PC-3 (cell line): ENCODE results near the gene THOC6. TPM values are rescaled to one million over a fixed set of nuclear protein-coding genes. Genes with fewer than 3 reads are reported as not detected.

Source experiments
- ATAC-seq: fragments of 200-7000 bp; cut with Tn5 transposase; 2 replicates; pipeline ENCODE4 v1.9.1; 2020; ENCODE audit warnings: mild to moderate bottlenecking, moderate library complexity
- BruUV-seq: library from RNA; stranded (reverse); fragments of 400-500 nt; replicated peaks from 2 replicates; lab custom pipeline; 2021; lab: Mats Ljungman, UMichigan
- CTCF ChIA-PET: fragments of 300-600 bp; sonication (Branson Sonifier 250); formaldehyde crosslinking; loops from one replicate; lab custom pipeline; 2022; ENCODE audit warnings: antibody characterized with exemption; lab: Charles Lee
- POLR2A ChIA-PET: fragments of 300-600 bp; sonication (Branson Sonifier 250); formaldehyde crosslinking; loops from one replicate; lab custom pipeline; 2022; ENCODE audit warnings: antibody characterized with exemption; ENCODE audit not compliant: unreplicated experiment; lab: Charles Lee
- DNase-seq: peaks from one replicate; pipeline ENCODE4 v3.0.0-alpha.2; 2015
- H2AFZ ChIP-seq: fragments of 300-600 bp; sonication (generic); 2 replicates; pipeline ENCODE4 v1.6.0; 2016; ENCODE audit warnings: antibody characterized with exemption, low read length
- H3F3A ChIP-seq: fragments of 300-600 bp; sonication (generic); one replicate; pipeline ENCODE4 v1.6.0; 2017; ENCODE audit warnings: antibody characterized with exemption, low read length, control low read depth, mild to moderate bottlenecking; ENCODE audit not compliant: unreplicated experiment
- H3K27ac ChIP-seq: fragments of 300-600 bp; sonication (generic); 2 replicates; pipeline ENCODE4 v1.5.1; 2016; ENCODE audit warnings: mild to moderate bottlenecking, low read length
- H3K27me3 ChIP-seq: fragments of 300-600 bp; sonication (generic); 2 replicates; pipeline ENCODE4 v1.6.1; 2016; ENCODE audit warnings: low read length, mixed read lengths
- H3K36me3 ChIP-seq: fragments of 300-600 bp; sonication (generic); 2 replicates; pipeline ENCODE4 v1.6.1; 2016; ENCODE audit warnings: low read depth, mixed run types, low read length, mixed read lengths
- H3K4me1 ChIP-seq: fragments of 300-600 bp; sonication (generic); 2 replicates; pipeline ENCODE4 v1.5.1; 2016; ENCODE audit warnings: low read length; ENCODE audit not compliant: insufficient read depth
- H3K4me2 ChIP-seq: fragments of 300-600 bp; sonication (generic); 2 replicates; pipeline ENCODE4 v1.6.0; 2016; ENCODE audit warnings: low read length
- H3K4me3 ChIP-seq: fragments of 300-600 bp; sonication (generic); 2 replicates; pipeline ENCODE4 v1.5.1; 2016; ENCODE audit warnings: mild to moderate bottlenecking, low read length, mixed read lengths
- H3K79me2 ChIP-seq: fragments of 300-600 bp; sonication (generic); 2 replicates; pipeline ENCODE4 v1.6.1; 2017; ENCODE audit warnings: low read length, mixed read lengths
- H3K9ac ChIP-seq: fragments of 300-600 bp; sonication (generic); 2 replicates; pipeline ENCODE4 v1.6.0; 2016; ENCODE audit warnings: mild to moderate bottlenecking, low read length
- H3K9me2 ChIP-seq: fragments of 300-600 bp; sonication (generic); replicated peaks from 2 replicates; pipeline ENCODE4 v1.6.1; 2016; ENCODE audit warnings: mixed run types, low read length, mixed read lengths
- H3K9me3 ChIP-seq: fragments of 300-600 bp; sonication (generic); 2 replicates; pipeline ENCODE4 v1.6.1; 2016; ENCODE audit warnings: low read length, mixed read lengths
- H4K20me1 ChIP-seq: fragments of 300-600 bp; sonication (generic); 2 replicates; pipeline ENCODE4 v1.6.1; 2016; ENCODE audit warnings: low read length, mixed read lengths
- CTCF ChIP-seq: fragments of 300-600 bp; sonication (generic); conservative IDR thresholded peaks from 2 replicates; pipeline ENCODE4 v1.5.1; 2017; ENCODE audit warnings: antibody characterized with exemption, low read depth, mild to moderate bottlenecking, low read length
- EZH2 ChIP-seq: fragments of 300-600 bp; sonication (generic); IDR thresholded peaks from one replicate; pipeline ENCODE4 v1.6.1; 2017; ENCODE audit warnings: antibody characterized with exemption, mild to moderate bottlenecking, low read length; ENCODE audit not compliant: unreplicated experiment
- EZH2phosphoT487 ChIP-seq: fragments of 300-600 bp; sonication (generic); IDR thresholded peaks from 2 replicates; pipeline ENCODE4 v1.6.1; 2018; ENCODE audit warnings: mild to moderate bottlenecking, antibody characterized with exemption, low read length, borderline replicate concordance
- intact Hi-C: fragments of 100-400 bp; cut with micrococcal nuclease; formaldehyde crosslinking; loops from 2 replicates; pipeline ENCODE4 v1.9.0; 2023
- total RNA-seq: library from RNA; depleted of rRNA; stranded (reverse); fragments of >200 nt; gene quantifications from 2 replicates; pipeline ENCODE4 v1.2.3, GENCODE V29; 2014

The THOC6 gene
- total RNA-seq, 1 experiment from 2014 or later, result 40.3 TPM

GRCh38 chr16:2975161-2975795 lies 48.6 kb upstream of the THOC6 start:
- H3K79me2 ChIP-seq, result peaks cover 42% of the 10 kb centered on the region
- ATAC-seq, result no peak
- CTCF ChIA-PET, result no interaction called here

GRCh38 chr16:2976201-2976600 lies 47.6 kb upstream of the THOC6 start:
- H3K27me3 ChIP-seq, result no peaks in the 10 kb centered on the region
- peaks cover 19% of the 10 kb centered on the region for H3K4me1 ChIP-seq
- no peaks in the 10 kb centered on the region for H3F3A ChIP-seq
- DNase-seq (no peak), ATAC-seq (no peak)
- H3K9me2 ChIP-seq, result no peaks in the 10 kb centered on the region
- H3K4me3 ChIP-seq, result no peak overlapping the region
- BruUV-seq, result no TSS peak
- no peak overlapping the region for H2AFZ ChIP-seq
- no peak overlapping the region for H3K9ac ChIP-seq
- CTCF ChIA-PET, result no interaction called here
- peaks cover 1% of the 10 kb centered on the region; the same call in 1 of the 2 replicates for H4K20me1 ChIP-seq
- no peak overlapping the region for H3K4me2 ChIP-seq
- H3K79me2 ChIP-seq, result peaks cover 34% of the 10 kb centered on the region
- H3K9me3 ChIP-seq, result no peaks in the 10 kb centered on the region
- peaks cover 6% of the 10 kb centered on the region; the same call in 1 of the 2 replicates for H3K36me3 ChIP-seq
- POLR2A ChIA-PET, result no interaction called here
- intact Hi-C loops, result no loop called here
- no peak overlapping the region for H3K27ac ChIP-seq
- TF ChIP-seq EZH2 (no peak), CTCF (no peak), EZH2phosphoT487 (no peak)

More at GRCh38 chr16:2975161-2975795, 48.6 kb upstream of the THOC6 start:
- H3K27me3 ChIP-seq, result no peaks in the 10 kb centered on the region
- H4K20me1 ChIP-seq, result peaks cover 10% of the 10 kb centered on the region
- no peak overlapping the region for H3K27ac ChIP-seq
- POLR2A ChIA-PET, result no interaction called here
- no peak for DNase-seq
- H3K9ac ChIP-seq, result no peak overlapping the region
- no peak overlapping the region for H3K4me2 ChIP-seq
- peaks cover 6% of the 10 kb centered on the region; the same call in 1 of the 2 replicates for H3K36me3 ChIP-seq
- no peak overlapping the region for H3K4me3 ChIP-seq
- H3F3A ChIP-seq, result no peaks in the 10 kb centered on the region
- H3K9me2 ChIP-seq, result no peaks in the 10 kb centered on the region
- no peaks in the 10 kb centered on the region for H3K9me3 ChIP-seq
- no peak for TF ChIP-seq EZH2
- TF ChIP-seq CTCF, result no peak
- TF ChIP-seq EZH2phosphoT487, result no peak
- no TSS peak for BruUV-seq
- H3K4me1 ChIP-seq, result peaks cover 20% of the 10 kb centered on the region
- no peak overlapping the region for H2AFZ ChIP-seq
- intact Hi-C loops, result no loop called here

- Histone ChIP-seq H3K4me1 (peaks cover 19% of the 10 kb centered on the region), H3F3A (no peaks in the 10 kb centered on the region), H3K4me2 (no peak overlapping the region), H3K36me3 (peaks cover 6% of the 10 kb centered on the region; the same call in 1 of the 2 replicates), H2AFZ (no peak overlapping the region), H3K9ac (no peak overlapping the region), H3K9me3 (no peaks in the 10 kb centered on the region), H3K79me2 (peaks cover 34% of the 10 kb centered on the region), H4K20me1 (no peaks in the 10 kb centered on the region), H3K27me3 (no peaks in the 10 kb centered on the region), H3K27ac (peak overlapping the region; percentile 41), H3K9me2 (no peaks in the 10 kb centered on the region), H3K4me3 (no peak overlapping the region)
- ATAC-seq (no peak), DNase-seq (no peak)
- ChIA-PET POLR2A (no interaction called here), CTCF (no interaction called here)
- no TSS peak for BruUV-seq
- intact Hi-C loops, result no loop called here
- TF ChIP-seq CTCF (no peak), EZH2phosphoT487 (no peak), EZH2 (no peak)
Measured at GRCh38 chr16:2976673-2977072, 47.2 kb upstream of the THOC6 start.
